Astrocyte of the cerebellum (primary cell): ENCODE data around the gene RNF175.
"Not testable (repeated sequence)": the region's sequence is repeated elsewhere in the genome, so short reads cannot be mapped to it uniquely, and the experiment has no call there.

ENCODE experiments used
- DNase-seq: peaks from one replicate; pipeline ENCODE4 v3.0.0-alpha.2; 2011; ENCODE audit warnings: low read depth
- H3K4me3 ChIP-seq: 2 replicates; pipeline ENCODE4 v1.5.1; 2011; ENCODE audit warnings: mild to moderate bottlenecking, low read depth, low read length, moderate library complexity
- in situ Hi-C: cut with HindIII; loops from 2 replicates; pipeline ENCODE4 v1.10.0; 2017; ENCODE audit warnings: low sequenced_read_pairs
- TF ChIP-seq, protein P1 (sequence below): IDR thresholded peaks from 2 replicates; pipeline ENCODE4 v1.5.1; 2012; ENCODE audit warnings: low read length, low read depth, moderate library complexity, mild to moderate bottlenecking; ENCODE audit errors: missing control alignments

RNF175 gene

DNA sequence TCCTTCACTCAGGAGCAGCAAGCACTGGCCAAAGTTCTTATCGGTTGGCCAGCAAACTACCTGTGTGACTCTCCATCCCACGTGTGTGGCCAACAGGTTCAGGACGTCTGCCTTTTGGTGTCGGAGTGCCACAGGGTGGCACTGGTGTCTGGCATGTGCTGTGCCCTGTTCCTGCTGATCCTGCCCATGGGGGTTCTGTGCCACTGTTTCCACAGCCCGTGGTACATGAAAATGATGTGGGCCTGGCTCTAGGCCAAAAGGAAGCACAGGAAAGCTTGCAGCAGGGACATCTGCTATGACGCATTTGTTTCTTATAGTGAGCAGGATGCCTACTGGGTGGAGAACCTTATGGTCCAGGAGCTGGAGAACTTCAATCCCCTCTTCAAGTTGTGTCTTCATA, 80.3 kb downstream of the RNF175 start:
- no peak overlapping the region for H3K4me3 ChIP-seq
- DNase-seq = no peak
- in situ Hi-C loops = no loop called here
- TF ChIP-seq, protein P1, sequence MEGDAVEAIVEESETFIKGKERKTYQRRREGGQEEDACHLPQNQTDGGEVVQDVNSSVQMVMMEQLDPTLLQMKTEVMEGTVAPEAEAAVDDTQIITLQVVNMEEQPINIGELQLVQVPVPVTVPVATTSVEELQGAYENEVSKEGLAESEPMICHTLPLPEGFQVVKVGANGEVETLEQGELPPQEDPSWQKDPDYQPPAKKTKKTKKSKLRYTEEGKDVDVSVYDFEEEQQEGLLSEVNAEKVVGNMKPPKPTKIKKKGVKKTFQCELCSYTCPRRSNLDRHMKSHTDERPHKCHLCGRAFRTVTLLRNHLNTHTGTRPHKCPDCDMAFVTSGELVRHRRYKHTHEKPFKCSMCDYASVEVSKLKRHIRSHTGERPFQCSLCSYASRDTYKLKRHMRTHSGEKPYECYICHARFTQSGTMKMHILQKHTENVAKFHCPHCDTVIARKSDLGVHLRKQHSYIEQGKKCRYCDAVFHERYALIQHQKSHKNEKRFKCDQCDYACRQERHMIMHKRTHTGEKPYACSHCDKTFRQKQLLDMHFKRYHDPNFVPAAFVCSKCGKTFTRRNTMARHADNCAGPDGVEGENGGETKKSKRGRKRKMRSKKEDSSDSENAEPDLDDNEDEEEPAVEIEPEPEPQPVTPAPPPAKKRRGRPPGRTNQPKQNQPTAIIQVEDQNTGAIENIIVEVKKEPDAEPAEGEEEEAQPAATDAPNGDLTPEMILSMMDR = no peak

DNA sequence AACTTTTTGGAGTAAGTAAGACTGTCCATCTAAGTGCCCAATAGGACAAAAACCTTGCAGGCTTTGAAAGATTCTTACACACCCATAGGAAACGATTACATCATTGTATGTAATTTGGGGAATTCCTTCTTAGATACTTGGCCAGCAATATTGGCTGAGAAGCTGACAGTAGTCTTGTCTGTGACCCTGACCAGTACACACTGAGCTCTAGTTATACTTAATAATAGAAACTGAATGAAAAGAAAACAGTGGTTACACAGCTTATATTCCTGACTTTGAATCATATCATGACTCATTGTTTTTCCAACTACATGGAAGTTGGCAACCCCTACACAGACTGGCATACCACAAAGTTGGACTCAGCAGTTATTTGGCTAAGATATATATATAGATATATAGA, 82.8 kb downstream of the RNF175 start:
- TF ChIP-seq, protein P1 = no peak
- peak; percentile 71 for DNase-seq
- in situ Hi-C loops = no loop called here
- H3K4me3 ChIP-seq = no peak overlapping the region

DNA sequence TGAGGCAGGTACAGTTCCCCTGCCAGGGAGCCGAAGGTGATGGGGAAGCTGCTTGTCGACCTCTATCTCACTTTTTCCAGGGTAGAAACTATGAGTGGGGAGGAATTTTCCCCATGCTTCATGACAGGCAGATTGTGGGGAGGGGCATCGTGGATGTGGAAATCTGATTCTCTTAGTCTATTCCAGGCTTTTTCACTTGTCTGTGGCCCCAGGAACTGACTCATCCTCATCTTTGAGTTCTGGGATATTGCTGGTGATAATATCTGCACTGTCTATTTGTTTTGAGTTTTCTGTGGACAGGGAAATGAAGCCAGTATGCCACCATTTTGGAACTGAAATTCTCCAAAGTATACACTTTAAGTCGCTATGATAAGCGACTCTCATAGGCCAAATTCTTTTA, 83.3 kb downstream of the RNF175 start:
- in situ Hi-C loops = no loop called here
- DNase-seq = no peak
- TF ChIP-seq, protein P1 = no peak
- H3K4me3 ChIP-seq = no peak overlapping the region

DNA sequence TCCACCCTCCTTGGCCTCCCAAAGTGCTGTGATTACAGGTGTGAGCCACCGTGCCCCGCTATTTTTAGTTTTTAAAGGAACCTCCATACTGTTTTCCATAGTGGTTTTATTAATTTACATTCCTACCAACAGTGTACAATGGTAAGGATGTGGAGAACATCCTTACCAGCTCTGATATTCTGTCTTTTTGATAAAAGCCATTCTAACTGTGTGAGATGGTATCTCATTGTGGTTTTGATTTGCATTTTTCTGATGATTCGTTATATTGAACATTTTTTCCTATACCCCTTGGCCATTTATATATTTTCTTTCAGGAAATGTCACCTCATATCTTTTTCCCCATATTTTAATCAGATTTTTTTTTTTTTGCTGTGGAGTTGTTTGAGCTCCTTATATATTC, 90.0 kb downstream of the RNF175 start:
- DNase-seq = no peak
- in situ Hi-C loops = no loop called here
- TF ChIP-seq, protein P1 = no peak
- no peak overlapping the region for H3K4me3 ChIP-seq

DNA sequence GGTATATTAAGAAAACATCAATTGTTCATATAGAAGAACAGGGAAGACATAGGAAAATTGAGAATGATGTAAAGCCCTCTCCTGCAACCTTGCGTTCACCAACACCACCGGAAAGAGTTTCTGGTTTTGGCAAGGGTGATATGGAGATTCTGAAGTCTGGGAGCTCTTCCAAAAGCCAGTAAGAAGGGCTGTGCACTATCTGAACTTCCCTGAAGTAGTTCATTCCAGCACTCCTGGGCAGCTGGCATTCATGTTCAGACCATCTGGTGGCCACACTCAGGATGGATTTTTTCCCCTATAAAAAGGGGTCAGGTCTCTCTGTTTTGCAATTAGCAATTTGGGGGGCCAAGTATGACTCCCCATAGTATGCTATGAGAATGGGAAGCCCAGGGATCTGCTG, 91.2 kb downstream of the RNF175 start:
- no peak overlapping the region for H3K4me3 ChIP-seq
- DNase-seq = peak; percentile 58
- TF ChIP-seq, protein P1 = no peak
- in situ Hi-C loops = no loop called here

DNA sequence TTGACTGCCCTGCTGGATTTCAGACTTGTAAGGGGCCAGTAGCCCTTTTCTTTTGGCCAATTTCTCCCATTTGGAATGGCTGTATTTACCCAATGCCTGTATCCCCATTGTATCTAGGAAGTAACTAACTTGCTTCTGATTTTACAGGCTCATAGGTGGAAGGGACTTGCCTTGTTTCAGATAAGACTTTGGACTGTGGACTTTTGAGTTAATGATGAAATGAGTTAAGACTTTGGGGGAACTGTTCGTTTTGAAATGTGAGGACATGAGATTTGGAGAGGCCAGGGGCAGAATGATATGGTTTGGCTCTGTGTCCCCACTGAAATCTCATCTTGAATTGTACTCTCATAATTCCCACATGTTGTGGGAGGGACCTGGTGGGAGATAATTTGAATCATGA, 93.3 kb downstream of the RNF175 start:
- DNase-seq, H3K4me3 ChIP-seq, in situ Hi-C loops: not testable (repeated sequence)

DNA sequence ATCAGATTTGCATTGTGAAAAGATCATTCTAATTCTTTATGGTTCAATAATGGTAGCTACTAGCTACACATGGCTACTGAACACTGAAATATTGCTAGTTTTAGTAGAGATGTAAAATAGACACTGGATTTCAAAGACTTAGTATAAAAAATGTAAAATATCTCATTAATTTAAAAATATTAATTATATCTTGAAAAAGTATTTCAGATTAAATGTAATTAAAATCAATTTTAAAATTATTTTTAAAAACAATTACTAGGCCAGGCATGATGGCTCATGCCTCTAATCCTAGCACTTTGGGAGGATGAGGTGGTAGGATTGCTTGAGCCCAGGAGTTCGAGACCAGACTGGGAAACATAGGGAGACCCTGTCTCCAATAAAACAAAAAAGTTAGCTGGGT, 96.2 kb downstream of the RNF175 start:
- TF ChIP-seq, protein P1 = no peak
- in situ Hi-C loops = no loop called here
- H3K4me3 ChIP-seq = no peak overlapping the region
- DNase-seq = no peak
